GM12878 (cell line): Measurements from ENCODE around the gene TEX10. TPM values are rescaled to one million over a fixed set of nuclear protein-coding genes. Genes with fewer than 3 reads are reported as not detected.

Experiments
- ATAC-seq: fragments of 200-7000 bp; cut with Tn5 transposase; 3 replicates; pipeline ENCODE4 v1.9.1; 2020; ENCODE audit warnings: mild to moderate bottlenecking, moderate library complexity
- BruUV-seq: library from RNA; stranded (reverse); fragments of 400-500 nt; replicated peaks from 2 replicates; lab custom pipeline; 2021; lab: Mats Ljungman, UMichigan
- CTCF ChIA-PET: fragments of 300-600 bp; sonication (Branson Sonifier 250); formaldehyde crosslinking; extraction: SDS; loops from one replicate; lab custom pipeline; 2021; ENCODE audit warnings: inconsistent platforms; lab: Yijun Ruan, JAX
- POLR2A ChIA-PET: fragments of 350-600 bp; formaldehyde crosslinking; extraction: SDS; loops from one replicate; lab custom pipeline; 2021; ENCODE audit warnings: inconsistent platforms; lab: Charles Lee
- RAD21 ChIA-PET: fragments of 300-600 bp; sonication (Branson Sonifier 250); formaldehyde crosslinking; loops from one replicate; lab custom pipeline; 2023; ENCODE audit warnings: antibody characterized with exemption; ENCODE audit not compliant: unreplicated experiment; lab: Charles Lee
- SMC1A ChIA-PET: fragments of 300-600 bp; sonication (Branson Sonifier 250); formaldehyde crosslinking; loops from one replicate; lab custom pipeline; 2023; ENCODE audit not compliant: unreplicated experiment, uncharacterized antibody; lab: Charles Lee
- DNase-seq: peaks from one replicate; pipeline ENCODE4 v3.0.0-alpha.2; 2011; ENCODE audit warnings: low read depth, low spot score
- FAIRE-seq: peaks from 3 replicates; lab custom pipeline; 2011; peaks lifted over from hg19 to GRCh38; lab: Jason Lieb, UNC
- H2AFZ ChIP-seq: 2 replicates; pipeline ENCODE4 v1.6.0; 2011; ENCODE audit warnings: low read depth, low read length, control low read depth; ENCODE audit not compliant: control insufficient read depth
- H3K27ac ChIP-seq: 2 replicates; pipeline ENCODE4 v1.5.1; 2011; ENCODE audit warnings: control low read depth; ENCODE audit not compliant: control insufficient read depth, insufficient read depth
- H3K27me3 ChIP-seq, 2 experiments: replicated peaks in 1 of 2; 2 replicates each; pipeline versions ENCODE4 v1.6.0 to v1.6.1; 2011; ENCODE audit warnings: low read length in 1 of 2; ENCODE audit not compliant: control insufficient read depth in 2 of 2, insufficient read depth in 2 of 2
- H3K36me3 ChIP-seq, 2 experiments: 2 replicates each; pipeline ENCODE4 v1.5.1; 2011; ENCODE audit warnings: low read length in 1 of 2; ENCODE audit not compliant: control insufficient read depth in 2 of 2, insufficient read depth in 2 of 2
- H3K4me1 ChIP-seq: 2 replicates; pipeline ENCODE4 v1.6.1; 2011; ENCODE audit warnings: mild to moderate bottlenecking, low read length, moderate library complexity, mixed read lengths; ENCODE audit not compliant: control insufficient read depth, insufficient read depth
- H3K4me2 ChIP-seq: 2 replicates; pipeline ENCODE4 v1.6.0; 2011; ENCODE audit warnings: control low read depth; ENCODE audit not compliant: control insufficient read depth, insufficient read depth
- H3K4me3 ChIP-seq: fragments of 200-600 bp; sonication (generic); 2 replicates; pipeline ENCODE4 v1.5.1; 2016
- H3K79me2 ChIP-seq: 2 replicates; pipeline ENCODE4 v1.6.0; 2011; ENCODE audit warnings: low read length; ENCODE audit not compliant: control insufficient read depth, insufficient read depth
- H3K9ac ChIP-seq: 2 replicates; pipeline ENCODE4 v1.8.0; 2011; ENCODE audit warnings: low read length, control low read depth, mixed read lengths; ENCODE audit not compliant: control insufficient read depth, insufficient read depth
- H3K9me3 ChIP-seq: replicated peaks from 3 replicates; pipeline ENCODE4 v1.5.1; 2011; ENCODE audit warnings: mild to moderate bottlenecking, low read length; ENCODE audit not compliant: control insufficient read depth, insufficient read depth
- H4K20me1 ChIP-seq: 2 replicates; pipeline ENCODE4 v1.6.0; 2011; ENCODE audit not compliant: control insufficient read depth, insufficient read depth
- CBX3 ChIP-seq: fragments of 200-600 bp; sonication (generic); IDR thresholded peaks from 2 replicates; pipeline ENCODE4 v1.6.1; 2016; ENCODE audit warnings: low read depth, borderline replicate concordance
- CHD4 ChIP-seq: fragments of 200-600 bp; sonication (generic); IDR thresholded peaks from 2 replicates; pipeline ENCODE4 v1.6.1; 2016; ENCODE audit warnings: mild to moderate bottlenecking
- CREB1 ChIP-seq: IDR thresholded peaks from 2 replicates; pipeline ENCODE4 v1.6.1; 2012; ENCODE audit warnings: low read depth, mild to moderate bottlenecking, inconsistent platforms
- PKNOX1 ChIP-seq: fragments of 450-650 bp; IDR thresholded peaks from 2 replicates; pipeline ENCODE4 v1.6.1; 2016; ENCODE audit warnings: mild to moderate bottlenecking
- PML ChIP-seq: IDR thresholded peaks from 2 replicates; pipeline ENCODE4 v1.6.1; 2012; ENCODE audit warnings: low read length, inconsistent platforms
- REST ChIP-seq: IDR thresholded peaks from 2 replicates; pipeline ENCODE4 v1.6.1; 2012; ENCODE audit warnings: mild to moderate bottlenecking, low read depth, low read length
- WGBS: methylation state at CpG from one replicate; pipeline ENCODE4 v1.1.6; 2016; ENCODE audit warnings: low lambda C conversion rate; ENCODE audit not compliant: insufficient replicate concordance, insufficient coverage; ENCODE audit errors: missing lambda C conversion rate; 5-methylcytosine and 5-hydroxymethylcytosine counted together
- in situ Hi-C: fragments of 300-500 bp; cut with MboI; formaldehyde crosslinking; loops from 9 replicates; pipeline ENCODE4 v1.14.3; 2018; ENCODE audit warnings: mixed read lengths
- intact Hi-C: fragments of 100-400 bp; cut with micrococcal nuclease; formaldehyde crosslinking; loops from one replicate; pipeline ENCODE4 v1.14.2; 2022; ENCODE audit not compliant: unreplicated experiment
- polyA plus RNA-seq, 11 experiments: library from polyadenylated mRNA; depleted of rRNA in 4 of 11; unstranded in 6 of 11; stranded (reverse) in 5 of 11; fragments of >200 nt; fragmentation: Nextera tagmentation in 4 of 11; fragmentation: Illumina TruSeq in 1 of 11; extraction: Ambion mirVana in 4 of 11; extraction: Trizol in 1 of 11; gene quantifications; 1 replicate in 1 of 11; 2 replicates in 10 of 11; pipeline versions ENCODE4 v1.2.1 to v1.2.3, GENCODE V29; 2011 to 2016; ENCODE audit warnings: inconsistent platforms in 2 of 11, missing spikeins in 2 of 11, low read depth in 1 of 11
- total RNA-seq, 4 experiments: library from RNA; depleted of rRNA in 3 of 4; stranded (reverse); fragments of >200 nt in 3 of 4; fragmentation: Illumina TruSeq in 1 of 4; extraction: Trizol in 1 of 4; gene quantifications; 2 replicates each; pipeline versions ENCODE4 v1.2.1 to v1.2.3, GENCODE V29; 2013 to 2021

The TEX10 gene
- total and polyA plus RNA-seq, 10 of the 15 experiments (the other 5 are each of a cell fraction or from before 2014, with no cell fraction given): 17.4 to 46.6 (median 36.2) TPM

GRCh38 chr9:100322954-100323536 lies 29.7 kb downstream of the TEX10 start (continued):
- TF ChIP-seq PKNOX1: no peak
- TF ChIP-seq CBX3: no peak
- TF ChIP-seq, all 136 proteins: peak for 4

GRCh38 chr9:100317706-100318105 lies 35.0 kb downstream of the TEX10 start:
- Histone ChIP-seq H3K27ac (no peak overlapping the region), H3K4me1 (no peaks in the 10 kb centered on the region), H3K9me3 (peaks cover 7% of the 10 kb centered on the region), H2AFZ (no peak overlapping the region), H3K27me3 (no peaks in the 10 kb centered on the region), H3K79me2 (no peaks in the 10 kb centered on the region), H3K4me3 (no peak overlapping the region), H3K36me3 (peaks cover 0 to 21% of the 10 kb centered on the region in 2 experiments; a peak in 3 of 4 replicates), H3K4me2 (no peak overlapping the region), H4K20me1 (no peaks in the 10 kb centered on the region), H3K9ac (no peak overlapping the region)
- no peak for ATAC-seq
- 35% methylated on average over 1 of the region's 1 CpG for WGBS
- DNase-seq: no peak
- intact Hi-C loops (no loop called here), in situ Hi-C loops (loop anchor here (10.0 kb wide), 1 partner anchor 1153 kb away; no protein-coding TSS in a partner anchor)
- CTCF ChIA-PET: no interaction called here
- SMC1A ChIA-PET: no interaction called here
- RAD21 ChIA-PET: no interaction called here
- TF ChIP-seq PML: no peak
- TF ChIP-seq CREB1: no peak
- no peak for TF ChIP-seq CHD4
- TF ChIP-seq REST: no peak
- BruUV-seq: no TSS peak
- FAIRE-seq: no peak
- POLR2A ChIA-PET: no interaction called here
